ENCODE results near the gene MAN1A1. TPM values are rescaled to one million over a fixed set of nuclear protein-coding genes. Genes with fewer than 3 reads are reported as not detected.
"Not testable (repeated sequence)": the region's sequence is repeated elsewhere in the genome, so short reads cannot be mapped to it uniquely, and the experiment has no call there.

The MAN1A1 gene
- total RNA-seq, 1 experiment from 2014 or later = 19.7 TPM

DNA sequence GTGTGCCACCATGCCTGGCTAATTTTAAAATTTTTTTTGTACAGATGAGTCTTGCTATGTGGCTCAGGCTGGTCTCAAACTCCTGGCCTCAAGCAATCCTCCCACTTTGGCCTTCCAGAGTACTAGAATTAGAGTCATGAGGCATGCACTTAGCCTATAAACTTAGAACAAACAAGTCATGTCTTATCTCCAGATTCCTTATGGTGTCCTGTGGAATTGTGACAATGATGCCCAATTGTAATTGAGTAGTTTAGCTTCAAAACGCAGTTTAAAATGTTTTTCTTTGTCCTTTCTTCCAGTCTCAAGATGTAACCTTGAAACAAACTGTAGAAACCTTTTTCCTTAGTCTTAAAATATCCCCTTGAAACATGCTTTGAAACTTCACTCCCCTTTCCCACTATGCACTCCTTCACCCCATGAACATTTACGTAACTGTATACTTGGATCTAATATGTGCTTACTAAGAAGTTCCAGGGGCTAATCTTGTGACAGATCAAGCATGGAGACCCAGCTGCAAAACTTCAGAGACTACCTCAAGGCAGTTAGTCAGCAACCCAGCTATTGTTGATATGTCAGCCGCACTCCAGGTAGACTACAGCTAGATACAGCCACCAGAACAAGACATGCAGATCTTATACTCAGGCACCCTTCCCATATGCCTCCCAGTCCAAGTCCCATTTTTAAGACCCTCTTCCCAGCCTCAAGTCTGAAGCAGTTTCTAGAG, 46.2 kb downstream of the MAN1A1 start:
- DNase-seq (ENCODE audit: low read depth) = no peak

DNA sequence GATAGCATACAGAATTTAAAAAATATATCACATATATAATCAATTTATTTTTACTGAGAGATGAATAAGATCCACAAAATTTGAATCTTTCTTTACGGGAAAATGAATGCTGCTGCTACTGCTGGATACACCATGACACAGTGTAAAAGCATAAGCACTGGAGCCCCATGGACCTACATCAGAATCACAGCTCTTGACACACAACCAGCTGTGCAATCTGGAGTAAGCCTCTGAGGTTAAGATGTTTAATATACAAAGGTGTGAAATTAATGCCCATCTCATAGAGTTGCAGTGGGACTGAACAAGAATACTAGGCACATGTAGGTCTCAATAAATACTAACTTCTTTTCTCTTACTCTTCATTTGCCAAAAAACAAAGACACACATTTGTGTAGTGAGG, 48.1 kb downstream of the MAN1A1 start:
- no peak for DNase-seq (ENCODE audit: low read depth)

GRCh38 chr6:119299694-119300093, 49.9 kb downstream of the MAN1A1 start:
- no peak for DNase-seq (ENCODE audit: low read depth)

- DNase-seq (ENCODE audit: low read depth) = no peak
Measured at GRCh38 chr6:119297049-119297448, 52.5 kb downstream of the MAN1A1 start.

GRCh38 chr6:119296036-119297035, 53.2 kb downstream of the MAN1A1 start:
- no peak for DNase-seq (ENCODE audit: low read depth)

GRCh38 chr6:119294984-119295383, 54.6 kb downstream of the MAN1A1 start:
- DNase-seq (ENCODE audit: low read depth) = no peak

DNA sequence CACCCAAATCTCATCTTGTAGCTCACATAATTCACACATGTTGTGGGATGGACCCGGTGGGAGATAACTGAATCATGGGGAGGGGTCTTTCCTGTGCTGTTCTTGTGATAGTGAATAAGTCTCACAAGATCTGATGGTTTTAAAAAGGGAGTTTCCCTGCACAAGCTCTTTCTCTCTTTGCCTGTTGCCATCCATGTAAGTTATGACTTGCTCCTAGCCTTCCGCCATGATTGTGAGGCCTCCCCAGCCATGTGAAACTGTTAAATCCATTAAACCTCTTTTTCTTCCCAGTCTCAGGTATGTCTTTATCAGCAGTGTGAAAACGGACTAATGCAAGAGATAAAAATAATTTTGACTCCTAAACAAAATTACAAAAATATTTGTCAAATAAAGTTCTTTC, 58.5 kb downstream of the MAN1A1 start:
- DNase-seq (ENCODE audit: low read depth) = not testable (repeated sequence)

DNA sequence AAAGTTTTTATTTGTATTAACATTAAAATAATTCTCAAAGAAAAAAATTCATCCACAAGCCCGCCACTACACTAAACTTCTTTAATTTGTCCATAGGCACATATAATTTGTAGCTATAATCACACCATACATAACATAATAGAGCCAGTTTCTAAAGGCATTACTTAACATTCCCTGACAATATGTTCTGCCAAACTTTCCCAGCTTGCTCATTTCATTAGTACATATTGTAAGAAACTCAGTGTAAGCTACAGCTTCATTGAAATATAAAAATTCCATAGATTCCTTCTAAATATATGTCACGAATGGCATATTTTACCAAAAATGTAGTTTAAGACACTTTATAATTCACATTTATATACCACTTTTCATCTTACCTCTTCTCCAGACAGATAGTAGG, 59.3 kb downstream of the MAN1A1 start:
- no peak for DNase-seq (ENCODE audit: low read depth)

DNA sequence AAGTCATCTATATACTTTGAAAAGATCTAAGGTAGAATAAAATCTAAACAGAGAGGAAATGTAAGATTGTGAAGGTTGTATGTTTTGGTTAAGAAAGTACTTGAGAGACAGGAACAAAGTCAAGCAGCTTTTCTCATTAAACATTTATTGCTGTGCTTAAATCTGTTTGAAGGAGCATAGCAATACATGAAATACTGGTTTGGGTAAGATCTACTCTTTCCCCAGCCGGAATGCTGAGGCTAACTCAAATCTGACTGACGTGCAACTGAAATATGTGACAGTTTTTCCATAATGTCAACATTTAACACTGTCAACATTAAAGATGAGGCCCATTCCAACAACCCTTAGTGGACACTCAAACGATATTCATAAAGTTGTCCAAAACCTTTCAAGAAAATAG, 59.9 kb downstream of the MAN1A1 start:
- no peak for DNase-seq (ENCODE audit: low read depth)

- no peak for DNase-seq (ENCODE audit: low read depth)
Measured at GRCh38 chr6:119285908-119286625, 63.5 kb downstream of the MAN1A1 start.

DNA sequence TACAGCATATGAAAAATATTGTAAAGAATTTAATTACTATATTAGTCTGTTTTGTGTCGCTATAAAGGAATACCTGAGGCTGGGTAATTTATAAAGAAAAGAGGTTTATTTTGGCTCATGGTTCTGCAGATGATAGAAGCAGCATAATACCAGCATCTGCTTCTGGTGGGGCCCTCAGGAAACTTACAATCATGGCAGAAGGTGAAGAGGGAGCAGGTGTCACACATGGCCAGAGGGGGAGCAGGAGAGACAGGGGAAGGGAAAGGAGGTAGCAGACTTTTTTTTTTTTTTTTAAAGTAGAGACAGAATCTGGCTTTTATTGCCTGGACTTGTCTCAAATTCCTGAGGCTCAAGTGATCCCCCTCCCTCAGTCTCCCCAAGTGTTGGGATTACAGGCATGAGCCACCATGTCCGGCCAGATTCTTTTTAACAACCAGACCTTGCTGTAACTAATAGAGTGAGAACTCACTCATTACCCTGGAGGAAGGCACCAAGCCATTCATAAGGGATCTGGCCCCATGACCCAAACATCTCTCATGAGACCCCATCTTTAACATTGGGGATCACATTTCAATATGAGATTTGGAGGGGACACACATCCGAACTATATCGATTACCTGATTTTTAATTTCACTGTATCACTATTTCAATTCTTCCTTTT, 64.6 kb downstream of the MAN1A1 start:
- DNase-seq (ENCODE audit: low read depth) = peak; percentile 11

- no peak for DNase-seq (ENCODE audit: low read depth)
Measured at GRCh38 chr6:119283979-119284545, 65.5 kb downstream of the MAN1A1 start.

DNA sequence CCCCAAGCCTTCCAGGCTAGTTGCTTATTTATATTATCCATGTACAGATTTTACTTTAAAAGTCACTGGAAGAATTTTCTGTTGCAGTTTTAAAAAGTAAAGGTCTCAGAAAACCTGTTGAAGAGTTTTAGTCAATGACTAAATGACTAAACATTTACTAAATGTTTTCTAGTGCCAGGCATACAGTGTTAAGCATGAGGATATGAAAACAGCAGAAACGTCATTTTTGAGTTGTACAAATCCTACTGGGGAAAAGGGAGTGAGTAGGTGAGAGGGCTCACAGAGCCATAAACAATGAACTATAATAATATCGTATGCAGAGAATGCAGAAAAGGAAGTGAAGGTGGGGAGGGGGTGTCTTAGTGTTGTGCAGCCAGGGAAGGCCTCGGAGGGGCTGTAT, 66.3 kb downstream of the MAN1A1 start:
- DNase-seq (ENCODE audit: low read depth) = no peak

- DNase-seq (ENCODE audit: low read depth) = no peak
Measured at GRCh38 chr6:119280668-119281067, 68.9 kb downstream of the MAN1A1 start.

GRCh38 chr6:119280080-119280479, 69.5 kb downstream of the MAN1A1 start:
- DNase-seq (ENCODE audit: low read depth) = no peak

DNA sequence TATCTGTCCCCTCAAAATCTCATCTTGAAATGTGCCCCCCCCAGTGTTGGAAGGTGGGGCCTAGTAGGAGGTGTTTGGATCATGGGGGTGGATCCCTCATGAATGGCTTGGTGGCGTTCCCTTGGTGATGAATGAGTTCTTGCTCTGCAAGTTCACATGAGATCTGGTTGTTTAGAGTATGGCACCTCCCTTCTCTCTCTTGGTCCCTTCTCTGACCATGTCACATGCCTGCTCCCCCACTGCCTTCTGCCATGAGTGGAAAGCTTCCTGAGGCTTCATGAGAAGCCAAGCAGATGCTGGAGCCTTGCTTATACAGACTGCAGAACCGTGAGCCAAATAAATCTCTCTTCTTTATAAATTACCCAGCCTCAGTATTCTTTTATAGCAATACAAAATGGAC, 70.9 kb downstream of the MAN1A1 start:
- DNase-seq (ENCODE audit: low read depth) = no peak

DNA sequence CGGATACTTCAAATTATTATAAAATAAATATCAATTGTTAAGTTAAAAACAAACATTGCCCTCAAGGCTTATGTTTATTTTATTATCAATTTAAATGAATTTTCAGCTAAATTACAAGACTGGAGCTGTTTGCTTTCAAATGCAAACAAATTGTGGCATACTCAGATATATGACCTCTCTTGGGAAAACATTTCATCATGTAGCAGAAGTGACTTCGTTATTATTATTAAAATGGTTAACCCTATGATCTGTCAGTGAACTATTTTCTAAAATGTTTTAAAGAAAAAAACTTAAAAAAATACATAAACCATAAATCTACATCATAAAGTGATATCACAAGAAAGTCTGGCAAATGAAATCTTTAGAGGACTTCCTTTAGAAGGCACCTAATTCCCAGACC, 72.5 kb downstream of the MAN1A1 start:
- DNase-seq (ENCODE audit: low read depth) = no peak

- DNase-seq (ENCODE audit: low read depth) = no peak
Measured at GRCh38 chr6:119276211-119276610, 73.3 kb downstream of the MAN1A1 start.

DNA sequence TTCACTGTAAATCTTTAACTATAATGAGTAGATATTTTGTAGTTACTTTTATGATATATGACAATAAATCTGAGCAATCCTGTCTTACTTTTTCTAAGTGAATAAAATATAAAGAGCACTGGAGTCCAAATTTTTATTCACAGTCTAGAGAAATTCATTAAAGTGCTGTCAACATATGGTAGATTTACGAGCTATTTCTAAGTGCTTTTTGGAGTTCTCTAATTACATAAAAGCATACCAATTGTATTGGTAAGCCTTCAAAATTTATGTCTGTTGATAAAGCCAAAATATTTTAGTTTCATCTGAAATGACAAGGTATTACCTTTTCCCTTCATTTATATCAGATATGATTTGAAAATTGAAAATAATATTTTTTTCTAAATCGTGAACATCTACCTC, 75.4 kb downstream of the MAN1A1 start:
- no peak for DNase-seq (ENCODE audit: low read depth)

DNA sequence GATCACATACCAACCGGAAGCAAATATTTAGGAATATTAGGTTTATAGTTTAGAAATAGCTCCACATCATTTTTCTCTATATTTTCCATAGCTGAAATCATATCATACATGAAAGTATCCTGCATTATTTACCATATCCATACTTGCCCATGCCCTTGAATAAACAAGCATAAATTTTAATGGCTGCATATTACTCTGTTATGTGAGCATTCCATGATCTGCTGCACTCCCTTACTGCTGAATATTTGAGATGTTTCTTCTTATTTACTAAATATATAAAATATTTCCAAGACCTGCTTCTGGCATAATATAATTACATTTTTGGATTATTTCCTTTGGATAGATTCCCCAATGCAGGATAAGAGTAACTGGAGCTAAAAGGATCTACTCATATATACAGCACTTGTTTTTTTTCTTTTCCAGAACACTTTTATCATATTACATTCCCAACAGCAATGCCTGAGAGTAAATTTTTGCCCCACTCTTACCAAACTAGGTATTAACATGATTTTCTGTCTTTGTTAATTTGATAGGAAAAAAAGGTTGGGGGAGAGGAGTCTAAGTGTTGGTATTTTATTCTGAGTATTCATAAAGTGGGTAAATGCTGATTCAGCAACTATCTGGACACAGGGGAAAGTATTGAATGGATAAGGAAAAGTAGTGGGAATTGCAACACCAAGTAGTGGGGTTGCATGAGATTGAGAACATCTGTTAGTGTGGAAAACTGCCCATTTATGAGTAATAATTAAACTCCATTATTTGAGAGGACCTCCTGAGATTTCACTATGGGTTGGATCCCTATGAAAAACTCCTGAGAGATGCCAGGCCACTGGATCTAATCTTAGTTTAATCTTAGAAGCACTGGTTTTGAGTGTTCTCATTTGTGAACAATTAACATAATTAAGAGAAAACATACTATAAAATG, 76.0 kb downstream of the MAN1A1 start:
- peak; percentile 39 for DNase-seq (ENCODE audit: low read depth)
